ENCODE measurements around the gene CHCHD3. TPM values are rescaled to one million over a fixed set of nuclear protein-coding genes. Genes with fewer than 3 reads are reported as not detected.

Gene CHCHD3
- total RNA-seq, 6 experiments from 2014 or later: 16.5 to 42.6 (median 21.6) TPM

DNA sequence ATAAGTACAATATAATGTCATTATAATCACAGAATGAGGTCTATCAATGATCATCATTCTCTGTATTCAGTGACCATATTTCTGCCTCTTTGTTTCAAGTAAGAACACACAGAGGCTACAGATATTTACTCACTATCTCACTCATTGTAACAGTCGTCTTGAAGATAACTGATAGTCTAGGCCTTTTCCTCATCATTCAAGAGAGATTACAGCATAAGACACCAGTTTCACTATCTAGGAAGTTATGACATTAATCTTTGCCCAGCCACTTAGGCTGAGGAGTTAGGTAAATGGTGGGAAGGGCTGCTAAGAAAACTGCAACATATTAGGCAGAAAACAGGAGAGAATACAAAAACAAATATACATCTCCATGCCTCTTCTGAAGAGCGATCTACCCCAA is 125.3 kb downstream of the CHCHD3 start:
- Histone ChIP-seq H3K4me1 (no peaks in the 10 kb centered on the region), H3K27ac (no peak overlapping the region), H3K9me3 (no peaks in the 10 kb centered on the region), H3K4me3 (no peak overlapping the region), H3K36me3 (no peaks in the 10 kb centered on the region), H3K27me3 (no peaks in the 10 kb centered on the region)
- intact Hi-C loops (cut with DNase I): no loop called here
- DNase-seq (no peak), ATAC-seq (no peak)
- TF ChIP-seq, protein P1, sequence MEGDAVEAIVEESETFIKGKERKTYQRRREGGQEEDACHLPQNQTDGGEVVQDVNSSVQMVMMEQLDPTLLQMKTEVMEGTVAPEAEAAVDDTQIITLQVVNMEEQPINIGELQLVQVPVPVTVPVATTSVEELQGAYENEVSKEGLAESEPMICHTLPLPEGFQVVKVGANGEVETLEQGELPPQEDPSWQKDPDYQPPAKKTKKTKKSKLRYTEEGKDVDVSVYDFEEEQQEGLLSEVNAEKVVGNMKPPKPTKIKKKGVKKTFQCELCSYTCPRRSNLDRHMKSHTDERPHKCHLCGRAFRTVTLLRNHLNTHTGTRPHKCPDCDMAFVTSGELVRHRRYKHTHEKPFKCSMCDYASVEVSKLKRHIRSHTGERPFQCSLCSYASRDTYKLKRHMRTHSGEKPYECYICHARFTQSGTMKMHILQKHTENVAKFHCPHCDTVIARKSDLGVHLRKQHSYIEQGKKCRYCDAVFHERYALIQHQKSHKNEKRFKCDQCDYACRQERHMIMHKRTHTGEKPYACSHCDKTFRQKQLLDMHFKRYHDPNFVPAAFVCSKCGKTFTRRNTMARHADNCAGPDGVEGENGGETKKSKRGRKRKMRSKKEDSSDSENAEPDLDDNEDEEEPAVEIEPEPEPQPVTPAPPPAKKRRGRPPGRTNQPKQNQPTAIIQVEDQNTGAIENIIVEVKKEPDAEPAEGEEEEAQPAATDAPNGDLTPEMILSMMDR (IDR thresholded peaks at IDR 0.05): no peak
- TF ChIP-seq POLR2A (IDR thresholded peaks at IDR 0.05): no peak
- 83% methylated on average over 2 of the region's 2 CpGs for WGBS (ENCODE audit: insufficient coverage, low coverage, low lambda C conversion rate, missing lambda C conversion rate)

DNA sequence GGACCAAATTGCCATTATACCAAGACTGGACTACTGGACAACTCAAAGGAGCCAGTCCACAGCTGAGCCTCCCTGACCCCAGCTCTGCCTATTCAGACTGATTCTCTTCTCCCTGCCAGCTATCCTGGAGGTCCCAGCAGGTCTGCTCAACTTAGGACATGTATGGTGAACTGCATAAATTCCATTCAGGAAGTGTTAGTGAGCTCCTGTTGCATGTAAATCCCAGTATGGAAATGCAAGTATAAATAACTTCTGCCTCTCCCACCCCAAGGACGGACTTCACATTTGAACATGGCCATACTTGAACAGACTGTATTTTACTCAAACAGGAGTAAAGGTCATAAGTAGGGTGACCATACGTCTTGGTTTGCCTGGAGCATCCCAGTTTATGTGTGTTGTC is 128.4 kb downstream of the CHCHD3 start:
- DNase-seq (no peak), ATAC-seq (no peak)
- Histone ChIP-seq H3K9me3 (no peaks in the 10 kb centered on the region), H3K4me3 (no peak overlapping the region), H3K27ac (no peak overlapping the region), H3K4me1 (no peaks in the 10 kb centered on the region), H3K27me3 (no peaks in the 10 kb centered on the region), H3K36me3 (no peaks in the 10 kb centered on the region)
- intact Hi-C loops (cut with DNase I): no loop called here
- 83% methylated on average over 2 of the region's 2 CpGs for WGBS (ENCODE audit: insufficient coverage, low coverage, low lambda C conversion rate, missing lambda C conversion rate)
- TF ChIP-seq, protein P1 (IDR thresholded peaks at IDR 0.05): no peak
- TF ChIP-seq POLR2A (IDR thresholded peaks at IDR 0.05): no peak

DNA sequence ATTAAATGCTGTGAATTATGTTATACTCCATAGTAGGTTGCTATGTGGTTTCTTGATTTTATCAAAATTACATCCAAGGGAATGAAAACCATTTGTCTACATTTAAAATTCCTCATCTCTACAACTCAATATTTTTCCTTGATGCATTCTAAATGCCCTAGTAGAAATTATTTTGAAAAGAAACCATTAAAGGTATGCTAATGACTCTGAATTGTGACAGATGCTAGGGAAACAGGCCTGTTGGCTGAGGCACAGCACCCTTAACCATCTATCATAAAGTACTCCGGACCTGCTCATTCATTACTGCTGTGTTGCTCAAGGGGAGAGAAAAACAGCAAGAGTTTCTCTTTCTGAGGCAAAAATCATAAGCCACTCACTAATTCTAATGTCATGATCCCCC is 131.2 kb downstream of the CHCHD3 start:
- Histone ChIP-seq H3K27ac (no peak overlapping the region), H3K9me3 (no peaks in the 10 kb centered on the region), H3K27me3 (no peaks in the 10 kb centered on the region), H3K4me1 (no peaks in the 10 kb centered on the region), H3K4me3 (no peak overlapping the region), H3K36me3 (no peaks in the 10 kb centered on the region)
- DNase-seq: no peak
- intact Hi-C loops (cut with DNase I): no loop called here
- no peak for ATAC-seq
- 100% methylated on average over 1 of the region's 1 CpG for WGBS (ENCODE audit: insufficient coverage, low coverage, low lambda C conversion rate, missing lambda C conversion rate)
- TF ChIP-seq POLR2A (IDR thresholded peaks at IDR 0.05): no peak
- TF ChIP-seq, protein P1 (IDR thresholded peaks at IDR 0.05): no peak

DNA sequence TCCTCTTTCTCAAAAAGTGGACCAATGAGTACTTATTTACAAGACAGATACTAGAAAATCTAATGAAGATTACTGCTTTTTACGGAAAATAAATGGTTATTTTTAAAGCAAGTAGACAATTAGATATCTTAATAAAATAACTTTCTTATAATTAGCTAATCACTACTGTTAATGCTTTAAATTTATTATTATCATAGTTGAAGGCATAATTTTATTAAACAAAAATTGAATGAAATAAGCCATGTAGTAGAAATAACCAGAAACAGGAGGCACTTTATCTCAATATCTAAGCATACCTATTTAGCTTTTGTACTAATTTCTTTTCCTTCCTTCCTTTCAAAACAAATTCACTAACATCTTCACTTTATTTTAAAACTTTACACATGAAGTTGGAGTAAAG is 134.9 kb downstream of the CHCHD3 start:
- no peak overlapping the region for H3K4me3 ChIP-seq
- H3K9me3 ChIP-seq: no peaks in the 10 kb centered on the region
- ATAC-seq: no peak
- intact Hi-C loops (cut with DNase I): no loop called here
- no peak for DNase-seq
- 100% methylated on average over 1 of the region's 1 CpG for WGBS (ENCODE audit: insufficient coverage, low coverage, low lambda C conversion rate, missing lambda C conversion rate)
- no peaks in the 10 kb centered on the region for H3K4me1 ChIP-seq
- H3K27ac ChIP-seq: no peak overlapping the region
- no peaks in the 10 kb centered on the region for H3K27me3 ChIP-seq
- H3K36me3 ChIP-seq: no peaks in the 10 kb centered on the region
- TF ChIP-seq POLR2A (IDR thresholded peaks at IDR 0.05): no peak
- TF ChIP-seq, protein P1 (IDR thresholded peaks at IDR 0.05): no peak

DNA sequence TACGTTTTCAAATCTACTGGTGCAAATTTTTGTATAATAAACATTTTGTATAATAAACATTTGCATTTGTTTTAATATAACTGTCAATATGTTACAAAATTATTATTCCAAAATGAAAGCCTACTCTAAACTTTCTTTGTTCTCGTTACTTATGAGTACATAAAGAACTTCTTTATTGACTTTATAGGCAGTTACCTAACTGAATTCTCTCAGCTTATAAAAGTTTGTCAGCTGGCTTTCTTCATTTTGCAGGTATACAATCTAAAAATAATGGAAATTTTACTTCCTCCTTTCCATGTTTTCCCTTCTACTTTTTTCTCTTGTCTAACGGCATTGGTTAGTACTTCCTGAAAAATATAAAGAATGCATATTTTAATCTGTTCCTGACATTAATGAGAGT is 137.1 kb downstream of the CHCHD3 start:
- Histone ChIP-seq H3K27ac (no peak overlapping the region), H3K9me3 (no peaks in the 10 kb centered on the region), H3K36me3 (no peaks in the 10 kb centered on the region), H3K4me3 (no peak overlapping the region), H3K4me1 (no peaks in the 10 kb centered on the region), H3K27me3 (no peaks in the 10 kb centered on the region)
- no peak for DNase-seq
- 84% methylated on average over 3 of the region's 3 CpGs for WGBS (ENCODE audit: insufficient coverage, low coverage, low lambda C conversion rate, missing lambda C conversion rate)
- TF ChIP-seq POLR2A (IDR thresholded peaks at IDR 0.05): no peak
- TF ChIP-seq, protein P1 (IDR thresholded peaks at IDR 0.05): no peak
- ATAC-seq: no peak
- intact Hi-C loops (cut with DNase I): no loop called here

Data from right lobe of liver (tissue), 6 donors.